ENCODE results near the gene AURKA.
A peak's percentile ranks its signal among the peaks of the same experiment; 100 is the strongest.
"Not testable (repeated sequence)": the region's sequence is repeated elsewhere in the genome, so short reads cannot be mapped to it uniquely, and the experiment has no call there.

Gene AURKA

DNA sequence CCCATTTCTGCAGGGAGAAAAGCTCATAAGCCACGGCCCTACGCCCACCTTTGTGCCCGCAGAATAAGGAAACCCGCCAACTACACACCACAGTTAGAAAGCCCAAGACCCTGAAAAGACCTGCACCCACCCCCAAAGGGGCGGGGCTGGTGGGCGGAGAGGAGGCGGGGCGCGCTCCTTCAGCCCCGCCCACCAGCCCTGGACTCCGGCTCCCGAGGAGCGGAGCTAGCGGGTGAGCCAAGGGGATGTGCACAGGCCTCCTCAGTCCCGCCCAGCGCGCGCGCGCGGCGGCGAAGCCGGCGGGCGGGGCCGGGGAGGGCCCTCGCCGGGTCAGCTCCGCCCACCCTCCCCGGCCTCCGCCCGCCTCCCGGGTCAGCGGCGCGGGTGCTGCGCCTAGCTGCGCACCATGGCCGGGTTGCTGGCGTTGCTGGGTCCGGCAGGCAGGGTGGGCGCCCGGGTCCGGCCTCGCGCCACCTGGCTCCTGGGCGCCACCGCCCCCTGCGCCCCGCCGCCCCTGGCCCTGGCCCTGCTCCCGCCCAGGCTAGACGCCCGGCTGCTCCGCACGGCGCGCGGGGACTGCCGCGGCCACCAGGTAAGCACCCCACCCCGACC is 33.3 kb downstream of the AURKA start, which contains the start of gene FAM210B:
Gene FAM210B (plus strand): TSS at position 375 of the 612 bp plus-strand sequence. CDS start 32 bp downstream, at position 407.
- DNase-seq (ENCODE audit: low spot score): peak; percentile 92

DNA sequence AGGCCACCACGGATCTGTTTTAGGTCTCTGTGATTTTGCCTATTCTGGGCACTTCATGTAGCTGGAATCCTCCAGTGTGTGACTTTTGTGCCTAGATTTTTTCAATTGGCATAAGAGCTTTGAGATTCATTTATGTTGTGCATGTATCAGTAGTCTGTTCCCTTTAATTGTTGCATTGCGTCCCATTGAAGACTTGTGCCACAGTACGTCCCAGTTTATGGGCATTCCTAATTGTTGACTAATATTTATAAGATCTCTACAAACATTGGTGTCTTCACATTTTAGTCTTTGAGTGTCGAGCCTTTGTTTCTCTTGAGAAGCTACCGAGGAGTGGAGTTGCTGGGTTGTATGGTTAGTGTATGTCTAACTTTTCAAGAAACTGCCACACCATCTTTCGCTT is 33.9 kb downstream of the AURKA start:
- no peak for DNase-seq (ENCODE audit: low spot score)

DNA sequence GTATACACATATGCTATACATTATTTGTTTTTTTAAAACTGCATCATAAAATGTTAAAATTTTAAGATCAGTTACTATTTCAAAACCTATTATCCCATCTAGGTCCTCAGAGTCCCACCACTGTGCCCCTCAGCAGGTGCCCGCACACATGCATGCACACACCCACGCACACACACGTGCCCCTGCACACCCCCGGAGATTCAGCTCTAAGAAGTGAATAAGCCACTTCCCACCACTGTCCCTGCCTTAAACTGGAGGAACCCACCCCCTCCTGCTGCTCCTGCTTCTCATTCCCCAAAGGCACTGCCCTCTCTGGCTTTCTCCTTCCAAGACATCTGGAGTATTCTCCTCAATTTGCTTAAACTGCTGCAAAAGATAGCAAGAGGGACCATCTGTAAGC is 38.7 kb downstream of the AURKA start:
- no peak for DNase-seq (ENCODE audit: low spot score)

DNA sequence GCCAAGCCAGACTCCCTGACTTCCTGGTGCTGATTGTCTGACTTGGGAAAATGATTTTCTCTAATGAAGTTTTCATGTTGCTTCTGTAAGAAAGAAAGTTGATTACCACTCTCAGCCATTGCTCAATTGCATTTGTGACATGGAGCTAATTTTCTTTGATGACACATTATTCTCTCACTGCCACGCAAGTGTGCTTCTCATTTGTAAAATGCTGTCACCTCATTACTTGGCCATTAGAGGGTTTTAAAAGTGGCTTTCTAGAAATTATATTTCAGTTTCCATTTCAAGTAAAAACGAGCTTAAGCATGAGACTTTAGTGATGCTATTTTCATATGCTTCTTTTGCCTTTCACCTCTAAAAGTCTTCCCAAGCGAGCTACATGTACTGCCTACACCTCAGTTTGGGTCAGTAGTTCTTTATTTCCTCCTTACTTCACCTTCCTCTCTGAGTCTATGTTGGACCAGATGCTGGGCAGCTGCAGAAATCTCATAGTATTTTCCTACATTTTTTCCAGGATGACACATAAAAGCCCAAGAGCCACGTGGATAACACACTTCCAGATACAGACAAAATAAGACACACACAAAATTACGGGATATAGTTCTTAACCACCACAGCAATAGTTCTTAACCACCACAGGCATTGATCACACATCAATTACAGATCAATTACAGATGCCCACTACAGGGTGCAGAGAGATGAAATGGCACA is 39.5 kb downstream of the AURKA start:
- no peak for DNase-seq (ENCODE audit: low spot score)

DNA sequence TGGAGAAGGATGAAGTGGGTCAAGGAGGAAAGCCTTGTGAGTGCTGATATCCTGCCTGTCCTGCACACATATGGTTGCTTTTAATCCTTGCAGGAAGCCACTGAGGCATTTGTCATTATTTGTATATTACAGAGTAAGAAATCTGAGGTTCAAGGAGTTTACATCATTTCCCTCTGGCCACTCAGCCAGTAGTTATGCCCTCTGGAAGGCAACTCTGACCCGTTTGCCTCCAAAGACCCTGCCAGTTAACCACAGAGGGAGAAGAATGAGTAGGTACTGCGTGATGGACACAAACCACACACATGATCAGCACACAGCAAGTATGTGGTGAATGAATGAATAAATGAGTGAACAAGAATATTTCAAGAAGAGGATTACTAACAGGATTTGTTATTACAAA is 41.2 kb downstream of the AURKA start:
- peak; percentile 27 for DNase-seq (ENCODE audit: low spot score)

DNA sequence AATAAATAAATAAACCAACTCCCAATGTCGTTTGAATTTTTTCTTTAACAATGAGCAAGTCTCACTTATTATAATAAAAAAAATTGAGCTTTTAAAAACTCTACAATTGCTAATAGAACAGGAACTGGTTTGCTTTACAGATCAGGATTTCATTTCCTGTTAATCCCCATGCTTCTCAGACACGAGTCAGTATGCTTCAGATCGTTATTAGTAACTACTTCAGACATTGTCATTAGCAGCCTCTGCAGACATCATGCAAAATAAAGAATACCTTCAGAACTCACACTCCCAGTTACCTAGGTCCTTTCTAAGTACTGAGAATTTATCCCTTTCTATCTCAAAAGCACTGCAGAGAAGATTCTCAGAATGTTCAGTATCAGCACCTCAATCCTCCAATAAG is 43.3 kb downstream of the AURKA start:
- no peak for DNase-seq (ENCODE audit: low spot score)

DNA sequence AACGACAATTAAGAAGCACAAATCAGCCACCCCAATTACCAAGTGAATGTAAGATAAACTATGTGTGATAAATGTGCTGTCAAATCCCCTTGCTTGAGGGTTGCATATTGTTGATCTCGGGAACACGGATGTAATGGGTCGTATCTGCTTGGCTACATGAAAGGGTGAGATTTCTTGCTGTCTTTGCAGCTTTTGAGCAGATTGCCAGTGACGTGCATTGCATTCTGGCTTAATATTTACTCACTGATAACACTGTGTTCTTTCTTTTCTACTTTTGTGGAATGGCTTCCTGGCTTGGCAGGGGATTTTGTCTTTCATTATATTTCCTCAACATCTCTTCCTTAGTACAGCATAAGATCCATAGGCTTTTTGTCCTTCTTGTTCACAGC is 43.7 kb downstream of the AURKA start:
- DNase-seq (ENCODE audit: low spot score): no peak

DNA sequence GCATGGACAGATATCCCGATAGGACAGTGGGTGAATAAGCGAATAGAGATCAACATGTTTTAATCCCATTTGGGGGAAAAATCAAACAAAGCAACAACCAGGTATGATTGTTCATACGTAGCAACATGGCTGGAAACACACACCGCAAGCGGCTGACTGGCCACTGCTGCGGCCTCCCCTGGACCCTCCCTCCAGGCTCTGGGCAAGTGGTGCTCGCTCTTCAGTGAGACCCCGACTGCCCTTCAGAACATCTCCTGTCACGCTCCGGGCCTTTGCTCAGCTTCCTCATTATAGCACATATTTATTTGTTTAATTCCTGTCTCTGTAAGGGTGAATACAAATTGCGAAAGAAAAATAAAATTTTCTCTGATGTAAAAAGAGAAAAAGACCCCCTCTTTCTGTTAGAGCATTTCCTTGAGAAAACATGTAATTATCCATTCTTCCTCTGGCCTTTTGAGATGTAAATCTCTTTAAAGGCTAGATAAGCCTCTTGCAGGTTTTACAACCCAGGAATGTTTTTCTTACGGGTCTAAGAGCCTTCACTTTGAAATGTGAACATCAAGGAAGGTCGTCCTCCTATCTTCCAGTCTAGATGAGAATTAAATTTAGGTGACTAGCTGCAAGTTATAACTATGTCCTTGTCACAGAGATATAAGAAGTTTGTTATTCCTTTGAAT is 44.2 kb downstream of the AURKA start:
- DNase-seq (ENCODE audit: low spot score): no peak

DNA sequence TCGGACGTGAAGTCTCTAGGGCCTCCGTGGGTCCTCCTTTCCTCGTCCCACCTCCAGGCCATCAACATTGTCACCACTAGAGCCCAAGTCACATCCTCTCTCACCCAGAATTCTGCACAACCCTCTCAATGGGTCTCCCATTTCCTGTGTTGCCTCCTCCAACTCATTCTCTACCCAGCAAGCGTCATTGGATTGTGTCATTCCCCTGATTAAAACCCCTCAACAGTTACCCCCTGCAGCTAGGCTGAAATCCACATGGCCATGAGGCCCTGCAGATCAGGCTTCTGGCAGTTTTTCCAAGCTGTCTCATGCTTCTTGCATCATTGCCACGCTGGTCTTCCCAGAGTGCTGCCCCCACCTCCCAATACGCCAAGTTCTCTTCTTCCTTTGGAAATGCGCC is 46.1 kb downstream of the AURKA start:
- DNase-seq (ENCODE audit: low spot score): no peak

DNA sequence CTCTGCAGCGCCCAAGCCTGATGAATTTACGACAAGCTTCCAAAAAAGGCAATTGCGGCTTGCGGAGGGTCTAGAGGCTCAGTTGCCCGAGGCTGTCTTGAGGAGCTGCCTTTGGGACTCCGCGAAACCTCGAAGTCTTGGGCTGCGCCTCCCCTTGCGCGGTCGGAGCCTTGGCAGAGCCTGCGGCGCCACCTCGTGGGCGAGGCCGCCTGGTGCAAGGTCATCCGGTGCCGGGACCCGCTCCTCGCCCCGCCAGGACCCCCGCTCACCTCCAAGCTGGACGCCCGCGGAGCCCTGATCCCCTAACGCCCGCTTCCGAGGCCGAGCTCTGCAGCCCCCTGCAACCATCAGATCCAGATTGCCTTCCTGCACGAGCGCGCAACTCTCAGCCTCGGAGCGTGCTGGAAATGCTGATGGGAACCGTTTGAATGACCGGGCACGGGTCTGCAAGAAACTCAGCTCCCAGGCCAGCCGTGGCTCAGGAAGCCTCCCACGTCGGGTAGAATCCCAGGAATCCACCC is 48.1 kb downstream of the AURKA start:
- peak; percentile 22 for DNase-seq (ENCODE audit: low spot score)

DNA sequence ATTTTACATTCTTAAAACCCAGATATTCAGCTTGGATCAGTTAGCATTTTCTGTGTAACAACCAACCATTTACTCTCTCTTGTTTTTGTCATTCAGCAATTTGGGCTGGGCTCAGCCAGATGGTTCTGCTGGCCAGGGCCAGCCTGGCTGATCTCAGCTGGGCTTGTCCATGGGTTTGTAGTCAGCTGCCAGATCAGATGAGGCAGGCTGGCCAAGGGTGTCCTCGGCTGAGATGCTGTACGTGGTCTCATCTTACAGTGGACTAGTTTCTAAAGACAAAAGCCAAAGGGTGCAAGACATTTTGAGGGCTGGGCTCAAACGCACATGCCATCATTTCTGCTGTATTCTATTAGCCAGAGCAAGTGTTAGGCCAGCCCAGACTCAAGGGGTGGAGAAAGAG is 49.2 kb downstream of the AURKA start:
- DNase-seq (ENCODE audit: low spot score): no peak

DNA sequence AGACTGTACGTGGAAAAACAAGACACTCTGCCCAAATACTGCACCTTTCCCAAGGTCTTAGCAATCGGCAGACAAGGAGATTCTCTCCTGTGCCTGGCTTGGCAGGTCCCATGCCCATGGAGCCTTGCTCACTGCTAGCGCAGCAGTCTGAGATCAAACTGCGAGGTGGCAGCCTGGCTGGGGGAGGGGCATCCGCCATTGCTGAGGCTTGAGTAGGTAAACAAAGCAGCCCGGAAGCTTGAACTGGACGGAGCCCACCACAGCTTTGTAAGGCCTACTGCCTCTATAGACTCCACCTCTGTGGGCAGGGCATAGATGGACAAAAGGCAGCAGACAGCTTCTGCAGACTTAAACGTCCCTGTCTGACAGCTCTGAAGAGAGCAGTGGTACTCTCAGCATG is 55.3 kb downstream of the AURKA start:
- DNase-seq (ENCODE audit: low spot score): not testable (repeated sequence)

DNA sequence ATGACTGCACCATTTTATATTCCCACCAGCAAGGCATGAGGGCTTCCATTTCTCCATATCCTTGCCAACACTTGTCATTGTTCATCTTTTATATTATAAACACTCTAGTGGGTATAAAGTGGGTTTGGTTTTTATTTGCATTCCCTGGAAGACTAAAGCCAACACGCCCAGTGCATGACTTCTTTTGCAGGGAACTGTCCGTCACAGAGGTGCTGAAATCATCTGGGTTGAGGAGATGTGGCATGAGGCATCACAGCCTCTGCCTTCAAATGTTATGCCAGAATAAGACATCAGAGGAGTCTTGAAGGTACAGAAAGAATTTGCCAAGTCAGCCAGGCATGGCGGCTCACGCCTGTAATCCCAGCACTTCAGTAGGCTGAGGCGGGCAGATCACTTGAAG is 63.2 kb downstream of the AURKA start:
- DNase-seq (ENCODE audit: low spot score): no peak

DNA sequence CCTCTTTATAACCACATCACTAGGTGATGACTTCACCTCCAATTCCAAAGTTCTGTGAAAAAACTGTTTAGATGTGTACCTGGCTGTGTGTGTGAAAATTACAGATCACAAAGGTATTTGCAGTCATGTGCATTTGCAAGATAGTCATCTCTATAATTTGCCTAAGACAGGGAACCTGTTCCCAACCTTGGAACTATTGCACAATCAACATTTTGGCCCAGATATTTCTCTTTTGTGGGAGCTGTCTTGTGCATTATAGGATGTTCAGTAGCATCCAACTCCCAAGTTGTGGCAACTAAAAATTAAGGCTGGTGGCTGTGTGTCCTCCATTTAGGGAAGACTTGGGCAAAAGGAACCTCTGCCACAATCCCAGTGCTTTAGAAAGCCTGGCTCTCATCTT is 67.2 kb downstream of the AURKA start:
- DNase-seq (ENCODE audit: low spot score): no peak

DNA sequence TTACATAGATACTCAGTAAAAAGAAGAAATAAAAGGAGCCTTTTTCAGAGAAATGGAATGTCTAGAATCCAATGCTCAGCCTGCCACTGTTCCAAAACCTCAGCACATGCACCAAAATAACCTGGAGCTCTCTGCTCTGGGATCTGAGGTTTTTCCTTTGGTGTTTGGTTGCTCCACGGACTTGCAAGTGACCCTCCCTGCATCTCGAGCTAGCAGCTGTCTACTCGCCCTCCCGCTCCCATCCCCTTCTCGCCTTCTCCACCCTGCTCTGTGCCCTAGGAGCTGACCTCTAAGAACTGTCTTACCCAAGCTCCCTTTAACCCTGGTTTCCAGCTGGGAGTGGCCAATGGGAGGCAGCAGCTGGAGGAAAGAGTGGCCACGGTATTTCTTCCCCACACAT is 68.4 kb downstream of the AURKA start:
- DNase-seq (ENCODE audit: low spot score): no peak

DNA sequence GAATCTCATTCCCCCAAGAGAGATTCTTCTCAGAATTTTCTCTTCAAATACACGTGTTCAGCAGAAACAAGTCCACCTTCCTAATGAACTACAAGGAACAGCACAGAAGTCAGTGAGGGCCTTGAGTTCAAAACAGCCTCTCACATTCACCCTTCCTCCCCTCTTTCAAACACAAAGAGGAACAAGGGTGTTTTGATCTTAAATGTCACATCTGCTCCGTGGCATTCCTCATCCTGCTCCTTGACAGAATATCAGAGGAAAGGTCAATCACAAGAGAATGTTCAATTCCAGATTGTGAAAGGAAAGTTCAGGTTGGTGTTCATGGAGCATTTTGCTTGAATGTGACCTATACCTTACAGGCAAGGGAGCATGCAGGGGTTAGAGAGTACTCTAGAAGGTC is 68.8 kb downstream of the AURKA start:
- no peak for DNase-seq (ENCODE audit: low spot score)

DNA sequence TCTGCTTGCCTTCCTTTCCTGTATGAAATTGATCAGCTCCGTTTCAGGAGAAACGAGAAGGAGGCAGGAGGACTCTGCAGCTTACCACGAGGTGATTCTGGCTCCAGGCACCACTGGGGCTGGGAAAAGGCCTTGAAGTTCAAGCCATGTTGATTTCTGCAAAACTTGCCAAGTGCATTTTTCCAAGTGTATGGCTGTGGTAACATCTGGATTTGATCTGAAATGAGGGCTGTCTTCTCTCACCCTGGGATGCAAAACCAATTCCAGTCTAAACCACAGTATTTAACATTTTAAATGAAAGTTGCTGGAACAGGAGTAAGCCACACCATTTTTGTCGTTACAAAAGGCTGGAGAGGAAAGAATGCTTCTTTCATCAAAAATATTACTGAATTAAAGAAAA is 69.3 kb downstream of the AURKA start:
- no peak for DNase-seq (ENCODE audit: low spot score)

All from kidney tubule cell (primary cell).